22Rv1 (cell line): ENCODE results near the gene HMGXB4.

Experiments
- ZFX ChIP-seq: fragments of 450-650 bp; IDR thresholded peaks from 2 replicates; pipeline ENCODE4 v1.6.1; 2017; ENCODE audit warnings: antibody characterized with exemption, borderline replicate concordance
- TF ChIP-seq, protein P1 (sequence below): fragments of 450-650 bp; IDR thresholded peaks from 2 replicates; pipeline ENCODE4 v1.5.1; 2017; ENCODE audit warnings: mild to moderate bottlenecking

DNA sequence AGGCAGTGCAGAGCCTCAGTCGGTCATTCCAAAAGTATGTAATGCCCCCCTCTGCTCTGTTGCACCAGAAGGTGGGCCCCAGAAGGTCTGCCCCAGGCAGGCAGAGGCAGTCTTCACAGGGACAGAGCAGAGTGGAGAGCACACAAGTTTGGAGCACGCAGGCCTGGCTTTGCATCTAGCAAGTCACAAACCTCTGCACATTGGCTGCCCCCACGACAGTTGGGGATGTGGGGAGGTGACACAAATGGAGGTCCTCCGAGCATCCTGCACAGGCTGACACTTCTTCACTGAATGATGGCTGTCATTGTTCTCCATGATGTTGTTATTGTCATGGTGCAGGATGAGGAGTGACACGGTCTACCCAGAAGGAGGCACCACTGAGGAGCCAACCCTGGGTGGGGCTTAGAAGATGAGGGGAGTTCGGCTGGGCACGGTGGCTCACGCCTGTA, 54.3 kb downstream of the HMGXB4 start:
- TF ChIP-seq, protein P1, sequence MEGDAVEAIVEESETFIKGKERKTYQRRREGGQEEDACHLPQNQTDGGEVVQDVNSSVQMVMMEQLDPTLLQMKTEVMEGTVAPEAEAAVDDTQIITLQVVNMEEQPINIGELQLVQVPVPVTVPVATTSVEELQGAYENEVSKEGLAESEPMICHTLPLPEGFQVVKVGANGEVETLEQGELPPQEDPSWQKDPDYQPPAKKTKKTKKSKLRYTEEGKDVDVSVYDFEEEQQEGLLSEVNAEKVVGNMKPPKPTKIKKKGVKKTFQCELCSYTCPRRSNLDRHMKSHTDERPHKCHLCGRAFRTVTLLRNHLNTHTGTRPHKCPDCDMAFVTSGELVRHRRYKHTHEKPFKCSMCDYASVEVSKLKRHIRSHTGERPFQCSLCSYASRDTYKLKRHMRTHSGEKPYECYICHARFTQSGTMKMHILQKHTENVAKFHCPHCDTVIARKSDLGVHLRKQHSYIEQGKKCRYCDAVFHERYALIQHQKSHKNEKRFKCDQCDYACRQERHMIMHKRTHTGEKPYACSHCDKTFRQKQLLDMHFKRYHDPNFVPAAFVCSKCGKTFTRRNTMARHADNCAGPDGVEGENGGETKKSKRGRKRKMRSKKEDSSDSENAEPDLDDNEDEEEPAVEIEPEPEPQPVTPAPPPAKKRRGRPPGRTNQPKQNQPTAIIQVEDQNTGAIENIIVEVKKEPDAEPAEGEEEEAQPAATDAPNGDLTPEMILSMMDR: no peak
- no peak for TF ChIP-seq ZFX
